ENCODE measurements around the gene SLC29A4.

DNA sequence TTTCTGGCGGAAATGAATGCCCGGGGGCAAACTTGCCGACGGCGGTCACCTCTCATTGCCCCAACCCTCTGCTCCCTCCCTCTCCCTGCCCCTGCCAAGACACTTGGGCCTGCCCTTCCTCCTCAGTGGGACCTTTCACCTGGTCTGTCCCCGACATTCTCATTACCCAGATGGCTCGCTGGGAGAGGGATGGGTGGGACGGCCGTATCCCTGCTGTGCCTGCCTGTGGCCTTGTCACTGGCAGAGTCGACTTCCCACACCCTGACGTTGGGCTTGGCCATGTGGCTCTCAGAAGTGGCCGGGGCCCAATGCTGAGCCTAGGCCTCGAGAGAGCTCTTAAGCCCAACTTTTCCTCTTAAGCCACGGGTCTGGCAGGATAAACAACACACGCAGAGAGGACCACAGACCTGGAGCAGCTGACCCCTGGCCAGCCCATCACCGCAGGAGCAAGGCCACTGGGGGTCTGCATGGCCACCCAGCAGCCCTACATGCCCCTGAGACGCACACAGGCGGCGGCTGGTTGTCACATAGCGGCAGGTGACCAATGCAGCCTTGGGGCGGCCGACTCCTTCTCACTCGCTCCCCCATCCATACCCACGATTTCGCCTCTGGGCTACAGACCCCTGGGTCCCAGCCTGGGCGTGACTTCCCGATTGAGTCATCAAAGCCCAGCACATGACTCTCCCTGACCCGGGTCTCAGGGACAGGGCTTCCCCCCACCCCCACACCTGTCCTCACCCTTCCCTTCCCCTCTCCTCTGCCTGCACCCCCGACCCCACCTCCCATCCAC, 40.1 kb downstream of the SLC29A4 start:
- TF ChIP-seq RAD21 (CRISPR knock-in tag; IDR thresholded peaks at IDR 0.05) (no peak), FOXM1 (CRISPR knock-in tag; IDR thresholded peaks at IDR 0.05) (no peak), FOXJ3 (CRISPR knock-in tag; IDR thresholded peaks at IDR 0.05; ENCODE audit: borderline replicate concordance) (no peak), ZNF792 (CRISPR knock-in tag; IDR thresholded peaks at IDR 0.05) (no peak)
- TF ChIP-seq, protein P1, sequence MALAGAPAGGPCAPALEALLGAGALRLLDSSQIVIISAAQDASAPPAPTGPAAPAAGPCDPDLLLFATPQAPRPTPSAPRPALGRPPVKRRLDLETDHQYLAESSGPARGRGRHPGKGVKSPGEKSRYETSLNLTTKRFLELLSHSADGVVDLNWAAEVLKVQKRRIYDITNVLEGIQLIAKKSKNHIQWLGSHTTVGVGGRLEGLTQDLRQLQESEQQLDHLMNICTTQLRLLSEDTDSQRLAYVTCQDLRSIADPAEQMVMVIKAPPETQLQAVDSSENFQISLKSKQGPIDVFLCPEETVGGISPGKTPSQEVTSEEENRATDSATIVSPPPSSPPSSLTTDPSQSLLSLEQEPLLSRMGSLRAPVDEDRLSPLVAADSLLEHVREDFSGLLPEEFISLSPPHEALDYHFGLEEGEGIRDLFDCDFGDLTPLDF (CRISPR knock-in tag; IDR thresholded peaks at IDR 0.05) = no peak
- TF ChIP-seq, protein P2, sequence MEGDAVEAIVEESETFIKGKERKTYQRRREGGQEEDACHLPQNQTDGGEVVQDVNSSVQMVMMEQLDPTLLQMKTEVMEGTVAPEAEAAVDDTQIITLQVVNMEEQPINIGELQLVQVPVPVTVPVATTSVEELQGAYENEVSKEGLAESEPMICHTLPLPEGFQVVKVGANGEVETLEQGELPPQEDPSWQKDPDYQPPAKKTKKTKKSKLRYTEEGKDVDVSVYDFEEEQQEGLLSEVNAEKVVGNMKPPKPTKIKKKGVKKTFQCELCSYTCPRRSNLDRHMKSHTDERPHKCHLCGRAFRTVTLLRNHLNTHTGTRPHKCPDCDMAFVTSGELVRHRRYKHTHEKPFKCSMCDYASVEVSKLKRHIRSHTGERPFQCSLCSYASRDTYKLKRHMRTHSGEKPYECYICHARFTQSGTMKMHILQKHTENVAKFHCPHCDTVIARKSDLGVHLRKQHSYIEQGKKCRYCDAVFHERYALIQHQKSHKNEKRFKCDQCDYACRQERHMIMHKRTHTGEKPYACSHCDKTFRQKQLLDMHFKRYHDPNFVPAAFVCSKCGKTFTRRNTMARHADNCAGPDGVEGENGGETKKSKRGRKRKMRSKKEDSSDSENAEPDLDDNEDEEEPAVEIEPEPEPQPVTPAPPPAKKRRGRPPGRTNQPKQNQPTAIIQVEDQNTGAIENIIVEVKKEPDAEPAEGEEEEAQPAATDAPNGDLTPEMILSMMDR (CRISPR knock-in tag; IDR thresholded peaks at IDR 0.05) = no peak
